Measurements from ENCODE around the gene PRICKLE2.

Gene PRICKLE2

DNA sequence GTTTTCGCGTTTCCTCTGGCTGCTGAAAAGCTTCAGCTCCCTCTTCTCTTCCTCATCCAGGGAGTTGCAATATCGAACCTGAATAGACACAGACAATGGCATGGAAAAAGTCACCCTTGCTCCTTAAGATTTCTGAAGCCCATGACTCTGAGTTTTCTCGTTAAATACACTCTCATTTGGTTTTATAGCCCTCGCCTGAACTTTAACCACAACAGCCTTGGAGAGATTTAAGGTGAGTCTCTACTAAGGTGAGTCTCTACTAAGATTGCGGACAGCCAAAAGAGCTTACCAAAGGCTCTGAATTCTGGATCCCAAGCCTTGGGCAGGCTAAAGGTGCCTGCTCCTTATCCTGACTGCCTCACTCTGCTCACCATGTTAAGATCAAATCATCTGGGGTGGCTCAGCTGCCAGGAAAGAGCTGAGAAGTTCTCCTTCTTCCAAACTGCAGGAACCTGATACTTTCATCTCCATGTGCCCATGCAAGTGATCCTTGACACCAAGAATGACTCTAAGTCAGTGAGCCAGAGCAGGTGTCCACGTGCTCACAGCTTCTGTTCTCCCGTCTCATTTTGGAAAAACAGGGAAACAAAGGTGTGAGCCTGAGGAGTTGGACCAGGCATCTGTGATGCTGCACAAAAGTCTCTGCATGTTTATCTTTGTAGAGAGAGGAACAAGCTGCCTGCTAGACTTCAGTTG, 65.1 kb downstream of the PRICKLE2 start:
- DNase-seq (ENCODE audit: low read depth), result no peak

DNA sequence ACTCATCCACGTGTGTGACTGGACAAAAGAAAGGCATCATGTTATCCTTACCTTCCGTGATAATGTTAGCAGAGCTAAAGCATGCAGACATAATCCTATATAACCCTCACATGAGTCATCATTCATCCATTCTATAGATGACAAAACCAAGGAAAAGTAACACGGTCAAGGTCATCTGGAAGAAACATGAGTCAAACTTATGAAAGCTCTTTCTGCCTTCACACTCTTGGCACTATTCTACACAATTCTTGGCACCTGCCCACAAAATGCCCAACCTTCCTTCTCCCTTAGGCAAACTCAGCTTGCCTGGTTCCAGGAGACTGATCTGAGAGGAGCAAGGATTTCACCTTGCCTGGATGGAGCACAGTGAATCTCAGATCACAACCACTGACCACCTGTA, 66.9 kb downstream of the PRICKLE2 start:
- no peak for DNase-seq (ENCODE audit: low read depth)

DNA sequence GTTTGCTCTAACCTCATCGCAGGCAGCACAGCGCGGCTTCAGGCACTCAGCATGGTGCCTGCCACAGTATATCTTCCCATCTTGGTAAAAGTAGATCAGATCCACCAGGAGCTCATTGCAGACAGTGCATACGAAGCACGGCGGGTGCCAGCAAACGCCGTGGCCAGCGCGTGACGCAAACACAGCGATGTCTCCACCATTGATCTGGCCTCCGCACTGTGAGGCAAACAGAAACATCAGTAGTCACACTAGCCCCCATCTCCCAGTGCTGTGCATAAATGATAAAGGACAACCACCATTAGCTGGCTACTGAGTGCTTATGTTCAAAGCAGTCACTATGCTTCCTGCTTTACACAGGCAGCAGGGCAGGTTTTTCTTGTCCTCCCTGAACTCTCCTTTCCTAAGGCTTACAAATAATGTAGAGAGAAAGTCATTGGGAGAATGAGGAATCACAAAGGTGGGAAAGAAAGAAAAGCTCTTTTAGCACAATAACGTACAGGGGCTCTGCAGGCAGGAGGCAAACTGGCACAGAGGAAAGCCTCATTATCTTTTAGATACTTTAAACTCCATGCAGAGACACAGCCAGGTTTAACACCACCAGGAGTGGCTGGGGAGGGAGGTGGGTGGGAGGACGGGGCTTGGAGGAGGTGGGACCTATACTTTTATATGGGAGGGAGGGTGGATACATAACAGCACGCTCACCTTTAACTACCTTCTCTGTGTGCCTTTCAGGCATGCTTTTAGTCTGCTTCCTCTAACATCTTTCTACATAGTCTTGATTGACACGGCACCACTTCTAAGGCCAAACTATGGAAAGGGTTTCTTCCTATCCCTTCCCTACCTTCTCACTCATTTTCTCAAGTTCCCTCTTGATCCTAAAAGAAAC, 67.9 kb downstream of the PRICKLE2 start:
- DNase-seq (ENCODE audit: low read depth), result no peak

DNA sequence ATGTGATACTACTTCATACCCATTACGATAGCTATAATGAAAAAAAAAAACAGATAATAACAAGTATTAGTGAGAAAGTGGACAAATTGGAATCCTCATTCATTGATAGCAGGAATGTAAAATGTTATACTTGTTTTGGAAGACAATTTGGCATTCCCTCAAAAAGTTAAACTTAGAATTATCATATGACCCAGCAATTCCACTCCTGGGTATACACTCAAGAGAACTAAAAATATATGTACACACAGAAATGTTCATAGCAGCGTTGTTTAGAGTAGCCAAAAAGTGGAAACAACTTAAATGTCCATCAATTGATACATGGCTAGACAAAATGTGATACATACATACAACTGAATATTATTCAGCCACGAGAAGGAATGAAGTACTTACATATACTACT, 69.9 kb downstream of the PRICKLE2 start:
- DNase-seq (ENCODE audit: low read depth), result no peak

DNA sequence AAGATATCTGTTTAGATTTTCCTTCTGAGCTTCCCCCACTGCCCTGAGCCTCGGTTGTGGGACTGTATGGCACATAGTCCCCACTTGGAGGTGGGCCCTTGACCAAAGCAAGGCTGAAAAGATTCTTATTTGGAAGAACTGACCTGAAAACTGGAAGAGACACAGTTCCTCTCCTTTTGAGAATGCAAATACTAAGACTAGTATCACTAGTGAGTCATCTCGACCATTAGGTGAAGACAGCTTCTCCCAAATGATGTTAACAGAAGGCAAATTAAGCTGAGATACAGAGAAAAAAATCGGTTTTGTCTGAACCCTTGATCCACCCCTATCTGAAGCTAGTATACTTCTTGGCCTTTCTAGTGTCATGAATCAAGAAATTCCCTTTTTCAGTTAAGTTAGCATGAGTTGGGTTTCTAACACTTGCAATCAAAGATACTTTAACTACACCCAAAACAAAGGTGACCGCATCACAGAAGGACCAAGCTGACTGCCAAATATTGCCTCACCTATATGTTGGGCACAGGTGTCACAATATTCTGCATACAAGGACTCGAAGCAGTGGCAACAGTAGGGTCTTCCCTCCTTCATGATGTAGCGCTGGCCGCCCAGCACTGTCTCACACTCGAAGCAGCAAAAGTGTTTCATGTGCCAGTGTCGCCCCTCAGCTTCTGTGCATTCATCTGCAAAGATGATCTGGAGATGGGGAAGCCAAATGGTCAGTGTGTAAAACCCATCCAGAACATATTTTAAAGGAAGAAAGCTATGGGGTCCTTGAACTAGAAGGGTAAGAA, 72.4 kb downstream of the PRICKLE2 start:
- no peak for DNase-seq (ENCODE audit: low read depth)

DNA sequence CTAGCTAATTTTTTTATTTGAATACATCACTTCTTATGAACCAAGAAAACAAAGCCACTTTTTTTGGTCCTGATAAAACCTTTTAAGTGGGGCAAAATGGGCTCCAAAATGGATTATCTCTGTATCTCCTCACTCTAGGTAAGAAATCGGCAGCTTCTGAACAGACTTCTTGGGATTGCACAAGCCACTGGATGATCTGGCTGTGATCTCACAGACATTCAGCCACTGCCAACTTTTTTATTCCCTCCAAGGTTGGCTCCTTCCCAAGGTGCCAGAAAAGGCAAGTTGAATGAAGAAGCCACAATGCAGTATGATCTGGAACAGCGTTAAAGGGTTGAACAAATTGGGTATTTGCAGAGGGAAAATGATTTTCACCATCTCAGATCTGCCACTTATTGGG, 73.2 kb downstream of the PRICKLE2 start:
- no peak for DNase-seq (ENCODE audit: low read depth)

DNA sequence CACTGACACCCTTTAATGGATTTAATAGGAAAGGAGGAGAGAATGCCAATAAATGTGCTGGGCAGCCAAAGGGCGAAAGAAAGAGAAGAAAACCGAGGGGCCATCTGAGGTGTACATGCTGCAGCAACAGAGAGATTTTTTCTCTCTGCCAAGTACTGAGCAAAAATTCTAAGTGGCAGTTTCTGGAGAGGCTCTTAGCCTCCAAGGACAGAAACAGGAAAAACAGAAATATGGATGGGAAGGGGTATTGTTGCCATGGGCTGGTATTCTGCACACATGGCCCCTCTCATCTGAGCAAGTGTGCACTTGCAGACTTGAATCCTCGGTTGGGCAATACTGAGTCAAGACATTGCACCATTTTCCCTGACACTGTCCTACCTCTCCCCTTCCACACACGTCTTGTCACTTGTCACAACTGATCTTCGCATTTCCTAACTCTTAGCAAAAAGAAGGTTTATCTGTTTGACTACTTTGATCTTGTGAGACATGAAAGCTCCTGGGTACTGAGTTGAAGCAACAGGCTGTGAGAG, 73.9 kb downstream of the PRICKLE2 start:
- DNase-seq (ENCODE audit: low read depth), result no peak

DNA sequence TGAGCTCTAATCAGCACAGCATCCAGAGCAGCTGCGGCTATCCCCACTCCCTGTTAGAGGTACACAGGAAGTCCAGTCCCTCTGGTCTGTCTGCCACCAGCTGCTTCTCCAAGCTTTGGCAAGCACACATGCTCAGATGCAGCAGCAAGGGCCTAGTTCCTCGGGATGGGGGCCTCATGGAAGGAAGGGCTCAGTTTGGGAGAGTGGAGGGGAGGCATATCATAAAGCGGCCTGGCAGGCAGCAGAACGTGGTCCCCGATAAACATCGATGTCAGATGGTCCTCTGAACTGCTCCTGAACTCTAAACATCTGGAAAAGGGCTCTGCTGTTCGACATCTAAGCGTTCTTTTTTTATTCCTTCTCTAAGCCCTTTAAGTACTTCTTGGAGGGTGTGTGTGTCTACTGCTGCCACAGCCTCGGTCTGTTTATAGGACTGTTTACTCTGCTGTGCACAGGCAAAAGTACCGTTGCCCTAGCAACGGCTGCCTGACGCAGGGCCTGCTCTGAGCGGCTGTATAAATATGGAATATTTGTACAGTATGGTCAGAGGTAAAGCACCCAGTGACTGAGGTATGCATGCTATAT, 74.6 kb downstream of the PRICKLE2 start:
- DNase-seq (ENCODE audit: low read depth), result no peak

DNA sequence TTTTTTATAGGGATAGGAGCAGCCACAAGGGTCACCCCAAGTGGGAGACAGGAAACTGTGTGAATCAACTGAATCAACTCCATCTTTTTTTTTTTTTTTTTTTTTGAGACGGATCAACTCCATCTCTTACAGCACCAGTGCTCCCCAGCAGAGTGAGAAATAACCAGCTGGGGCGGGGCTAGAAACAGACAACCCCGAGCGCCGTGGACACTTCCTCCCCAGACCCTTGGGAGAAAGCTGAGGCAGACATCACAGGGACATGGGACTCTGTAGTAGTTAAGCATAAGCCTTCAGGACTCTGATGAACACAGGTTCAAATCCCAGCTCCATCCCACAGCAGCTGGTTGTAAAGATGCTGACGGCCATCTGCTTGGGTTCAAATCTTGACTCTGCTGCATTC, 75.4 kb downstream of the PRICKLE2 start:
- DNase-seq (ENCODE audit: low read depth), result no peak

DNA sequence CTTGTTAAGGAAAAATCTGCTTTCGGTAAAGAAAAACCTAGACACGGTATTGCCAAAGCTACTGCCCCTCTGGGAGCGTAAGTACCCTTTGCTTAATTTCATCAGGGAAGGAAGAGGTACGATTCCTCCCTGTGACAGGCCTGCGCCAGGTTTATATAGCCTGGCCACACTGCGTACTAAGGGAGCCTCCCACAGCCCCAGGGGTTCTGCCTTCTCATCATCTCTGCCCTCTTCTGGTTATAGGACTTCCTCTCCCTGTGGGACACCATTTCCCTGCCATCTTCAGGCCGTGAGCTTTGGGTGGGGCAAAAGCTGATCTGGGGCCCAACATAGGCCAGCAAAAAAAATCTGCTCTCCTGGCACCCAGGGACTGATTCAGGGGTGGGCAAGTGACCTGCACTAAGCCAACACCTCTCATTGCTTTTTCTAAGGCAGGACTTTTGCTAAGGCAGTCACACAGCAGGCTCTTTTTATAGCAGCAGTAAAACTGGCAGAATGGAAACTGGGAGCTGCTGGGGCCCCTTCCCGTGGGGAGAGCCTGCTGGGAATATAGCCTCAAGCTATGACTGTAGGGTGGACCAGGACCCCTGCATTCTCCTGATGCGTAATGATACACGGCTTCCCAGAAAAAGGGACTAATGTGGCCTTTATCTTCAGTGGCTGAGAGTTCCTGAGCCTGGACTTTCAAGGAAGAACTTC, 76.2 kb downstream of the PRICKLE2 start:
- DNase-seq (ENCODE audit: low read depth), result no peak

DNA sequence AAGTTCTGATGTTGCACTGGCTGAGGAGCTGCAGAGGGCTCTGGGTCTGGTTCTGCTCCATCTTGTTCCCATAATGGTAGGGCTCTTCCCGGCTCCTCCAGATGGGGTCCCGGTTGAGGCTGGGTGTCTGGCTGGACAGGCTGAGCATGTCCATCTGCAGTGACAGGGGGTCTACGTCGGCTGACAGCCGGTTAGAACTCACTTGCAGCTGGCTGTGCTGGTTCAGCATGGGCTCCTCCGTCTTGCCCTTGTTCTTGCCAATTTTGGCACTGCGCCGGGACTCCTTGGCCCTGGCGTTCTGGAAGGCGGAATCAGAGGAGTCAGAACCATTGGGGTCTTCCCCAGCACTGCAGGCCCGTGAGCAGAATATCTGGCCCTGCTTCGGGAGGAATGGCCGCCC, 78.1 kb downstream of the PRICKLE2 start:
- no peak for DNase-seq (ENCODE audit: low read depth)

DNA sequence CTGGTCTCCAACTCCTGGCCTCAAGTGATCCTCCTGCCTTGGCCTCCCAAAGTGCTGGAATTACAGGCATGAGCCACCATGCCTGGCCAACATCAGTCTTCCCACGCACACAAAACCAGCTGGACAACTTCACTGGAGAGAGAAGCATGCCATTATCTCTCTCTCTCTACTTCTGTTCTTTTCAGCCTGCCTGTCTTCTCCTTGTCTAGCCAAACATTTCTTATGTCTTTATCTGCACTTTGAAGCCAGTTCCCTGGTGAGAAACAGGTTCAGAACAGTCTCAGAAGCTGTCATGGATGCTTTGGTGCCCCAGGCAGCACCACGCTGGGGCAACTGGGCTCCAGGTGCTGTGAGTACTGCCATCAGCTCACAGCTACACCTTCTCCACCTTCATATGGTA, 79.8 kb downstream of the PRICKLE2 start:
- DNase-seq (ENCODE audit: low read depth), result no peak

DNA sequence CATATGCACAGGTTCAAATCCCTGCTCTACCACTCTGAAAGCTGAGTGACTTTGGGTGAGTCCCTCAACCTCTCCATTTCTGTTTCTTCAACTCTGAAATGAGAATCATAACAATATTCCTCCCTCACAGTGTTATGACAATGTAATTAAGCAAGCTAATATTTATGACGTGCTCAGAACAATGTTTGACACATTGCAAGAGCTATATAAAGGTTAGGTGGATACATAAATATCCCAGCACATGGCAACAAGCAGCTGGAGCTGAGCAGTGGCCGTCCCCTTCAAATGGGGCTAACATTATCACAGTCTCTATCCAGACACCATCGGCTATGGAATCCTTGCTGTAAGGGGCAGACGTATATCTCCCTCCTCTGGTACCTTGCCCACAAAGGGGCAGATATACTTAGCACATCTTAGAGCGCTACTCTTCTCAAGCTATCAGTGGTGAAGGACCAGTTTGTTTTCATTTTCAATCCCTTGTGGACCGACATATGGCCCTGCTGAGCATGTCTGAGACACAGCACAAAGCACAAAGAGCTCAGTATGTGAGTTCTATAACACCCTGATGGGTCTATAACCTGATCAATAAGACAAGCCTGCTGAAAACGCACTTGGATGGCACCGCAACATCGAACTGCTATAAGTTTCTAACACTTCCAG, 80.9 kb downstream of the PRICKLE2 start:
- no peak for DNase-seq (ENCODE audit: low read depth)

DNA sequence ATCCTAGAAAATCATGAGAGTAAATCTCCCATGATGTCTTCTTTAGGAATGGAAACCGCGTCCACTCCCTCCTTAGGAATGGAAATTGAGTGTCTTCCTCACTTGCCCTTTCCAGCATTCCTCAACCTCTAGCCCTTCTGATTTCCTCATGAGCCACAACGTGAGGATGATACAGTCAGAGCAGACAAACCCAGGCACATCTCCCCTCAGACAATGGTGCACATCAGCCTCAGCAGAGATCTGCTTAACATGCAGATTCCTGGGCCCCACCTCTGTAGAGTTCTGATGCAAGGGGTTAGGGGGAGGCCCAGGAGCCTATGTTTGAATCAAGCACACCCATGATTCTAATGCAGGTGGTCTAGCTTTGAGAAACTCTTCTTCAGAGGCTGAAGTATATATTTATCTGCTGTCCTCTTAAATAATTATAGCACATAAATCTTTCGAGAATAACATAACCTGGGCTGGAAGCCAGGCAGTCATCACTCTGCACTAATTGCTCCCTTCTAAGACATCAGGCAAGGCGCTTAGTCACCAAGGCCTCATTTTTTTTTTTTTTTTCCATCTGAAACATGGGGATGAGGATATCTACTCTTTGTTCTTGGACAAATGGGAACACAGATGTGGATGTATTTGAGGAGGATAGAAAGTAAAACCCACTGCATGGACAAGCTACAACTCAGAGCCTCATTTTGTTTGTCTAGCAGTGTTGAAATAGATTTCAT, 81.7 kb downstream of the PRICKLE2 start:
- DNase-seq (ENCODE audit: low read depth), result no peak

DNA sequence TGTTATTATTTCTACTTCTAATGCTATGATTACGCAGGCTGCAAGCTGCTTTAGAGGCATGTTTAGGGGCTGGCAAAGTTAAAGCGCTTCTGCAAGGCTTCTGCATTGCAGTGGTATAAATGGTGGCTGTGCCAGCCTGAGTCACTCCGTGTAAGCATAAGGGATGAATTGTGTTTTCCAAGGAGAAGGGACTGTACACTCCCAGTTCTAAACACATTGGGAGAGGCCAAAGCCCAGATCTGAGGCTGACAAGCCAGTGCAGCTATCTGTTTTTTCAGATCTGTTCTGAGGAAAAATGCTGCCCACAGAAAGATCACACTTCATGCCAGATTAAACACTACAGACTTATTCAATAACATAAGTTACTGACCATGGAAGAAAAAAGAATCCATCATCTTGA, 83.8 kb downstream of the PRICKLE2 start:
- DNase-seq (ENCODE audit: low read depth), result no peak

DNA sequence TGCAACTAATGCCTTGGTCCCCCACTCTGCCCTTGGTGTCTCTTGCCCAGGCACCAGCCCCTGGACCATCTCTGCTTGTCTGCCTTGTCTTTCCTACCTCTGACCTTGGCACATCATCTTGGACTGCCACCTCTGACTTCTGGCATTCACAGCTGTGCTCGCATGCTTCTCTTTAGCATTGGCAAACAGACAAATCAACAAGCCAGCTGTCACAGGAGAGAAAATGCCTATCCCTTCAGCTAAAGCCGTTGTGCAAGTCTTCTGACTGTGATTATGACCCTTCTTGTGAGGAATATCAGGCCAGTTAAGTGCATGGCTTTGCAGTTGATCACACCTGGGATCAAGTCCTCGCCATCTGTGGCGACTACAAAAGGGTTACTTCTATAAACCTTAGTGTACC, 84.6 kb downstream of the PRICKLE2 start:
- no peak for DNase-seq (ENCODE audit: low read depth)

DNA sequence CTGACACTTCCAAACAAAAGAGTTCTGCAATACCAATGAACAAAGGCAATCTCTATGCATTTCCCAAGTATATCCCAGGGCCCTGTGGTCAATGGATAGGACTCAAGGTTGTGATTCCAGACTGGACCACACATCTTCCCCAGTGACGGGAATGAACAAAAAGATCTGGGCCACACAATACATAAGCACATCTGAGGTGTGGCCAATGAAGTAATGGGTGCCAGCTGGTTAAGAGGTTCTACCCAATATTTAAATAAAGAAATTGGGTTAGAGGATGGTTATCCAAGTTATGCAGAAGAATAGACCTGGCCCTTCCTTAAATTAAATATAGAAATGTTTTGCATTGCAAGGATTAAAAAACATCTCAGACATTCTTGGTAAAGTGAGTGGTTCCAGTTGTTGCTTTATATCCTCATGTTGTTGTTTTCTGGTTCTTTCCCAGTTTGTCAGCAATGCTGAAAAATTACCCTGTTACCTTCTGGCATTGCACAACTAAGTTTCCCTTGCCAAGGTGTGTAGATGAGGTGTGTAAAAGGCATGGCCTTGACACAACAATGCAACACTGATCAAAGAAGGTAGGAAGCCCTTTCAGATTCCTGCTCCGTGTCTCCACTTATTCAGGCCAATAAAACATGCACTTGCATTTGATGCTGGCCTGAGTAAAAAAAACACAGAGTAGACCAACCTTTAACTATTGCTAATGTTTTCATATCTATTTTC, 86.5 kb downstream of the PRICKLE2 start:
- DNase-seq (ENCODE audit: low read depth), result no peak

DNA sequence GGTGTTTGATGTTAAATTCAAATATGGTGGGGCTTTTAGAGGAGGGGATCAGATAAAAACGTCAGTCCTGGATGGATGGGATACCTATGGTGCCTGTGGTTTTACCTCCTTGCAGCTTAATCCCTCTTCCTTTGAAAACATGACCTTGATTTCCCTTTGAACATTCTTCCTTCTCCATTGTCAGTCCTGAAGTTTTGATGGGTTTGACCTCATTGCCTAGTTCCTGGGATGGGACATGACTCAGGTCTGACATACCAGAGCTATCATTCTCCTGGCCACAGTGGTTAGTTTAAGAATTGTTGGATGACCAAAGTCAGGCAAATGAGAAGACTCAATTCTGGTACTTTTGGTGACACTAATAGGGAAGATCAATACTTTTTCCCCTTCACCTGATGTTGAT, 87.2 kb downstream of the PRICKLE2 start:
- DNase-seq (ENCODE audit: low read depth), result no peak

DNA sequence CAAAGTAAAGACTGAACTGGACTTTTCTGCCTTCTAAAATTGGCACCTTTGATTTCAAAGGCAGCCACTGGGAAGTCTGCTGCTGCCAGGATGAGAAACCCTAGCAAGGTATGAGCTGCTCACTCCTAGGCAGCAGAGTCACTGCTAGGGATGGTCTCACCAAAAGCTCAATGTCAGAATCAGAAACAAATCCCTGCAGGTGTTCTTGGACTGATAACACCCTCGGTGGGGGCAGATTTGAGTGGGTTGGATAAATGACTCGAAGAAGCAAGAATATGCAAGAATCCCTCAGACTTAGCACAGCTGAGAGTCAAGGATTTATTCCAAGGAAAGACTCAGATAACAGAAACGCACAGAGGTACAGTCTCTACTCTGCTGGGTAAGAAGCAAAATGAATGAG, 90.4 kb downstream of the PRICKLE2 start:
- no peak for DNase-seq (ENCODE audit: low read depth)

DNA sequence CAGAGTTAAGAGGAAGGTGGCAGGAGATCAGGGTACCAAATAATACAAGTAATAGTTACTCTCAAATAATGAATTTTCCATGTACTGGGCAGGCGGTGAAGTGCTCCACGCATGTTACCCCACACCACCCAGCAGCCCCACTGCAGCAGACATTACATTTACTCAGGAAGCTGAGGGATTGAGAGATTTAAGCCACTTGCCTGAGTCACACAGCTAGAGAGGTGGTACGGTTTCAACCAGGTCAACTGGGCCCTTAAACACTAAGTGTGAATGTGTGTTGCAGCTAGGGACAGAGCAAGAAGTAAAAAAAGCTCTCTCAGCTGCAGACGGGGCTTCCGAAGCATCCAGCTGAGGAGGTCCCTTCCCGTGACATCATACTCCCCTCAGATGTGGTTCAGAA, 91.3 kb downstream of the PRICKLE2 start:
- DNase-seq (ENCODE audit: low read depth), result no peak

Data from stimulated activated CD4-positive, alpha-beta T cell treated with anti-CD3 and anti-CD28 coated beads, Interleukin-2, amount 100 ng/mL, for 4 hours (primary cell).